PC-9 (cell line): ENCODE results near the gene CALN1.

Experiments used
- EZH2 ChIP-seq: fragments of 200-600 bp; sonication (generic); IDR thresholded peaks from 2 replicates; pipeline ENCODE4 v1.8.0; 2017; ENCODE audit warnings: antibody characterized with exemption, low read depth
- TF ChIP-seq, protein P1 (sequence below): fragments of 200-600 bp; sonication (generic); conservative IDR thresholded peaks from 2 replicates; pipeline ENCODE4 v1.6.1; 2017; ENCODE audit warnings: mixed run types, antibody characterized with exemption, mild to moderate bottlenecking, moderate library complexity

DNA sequence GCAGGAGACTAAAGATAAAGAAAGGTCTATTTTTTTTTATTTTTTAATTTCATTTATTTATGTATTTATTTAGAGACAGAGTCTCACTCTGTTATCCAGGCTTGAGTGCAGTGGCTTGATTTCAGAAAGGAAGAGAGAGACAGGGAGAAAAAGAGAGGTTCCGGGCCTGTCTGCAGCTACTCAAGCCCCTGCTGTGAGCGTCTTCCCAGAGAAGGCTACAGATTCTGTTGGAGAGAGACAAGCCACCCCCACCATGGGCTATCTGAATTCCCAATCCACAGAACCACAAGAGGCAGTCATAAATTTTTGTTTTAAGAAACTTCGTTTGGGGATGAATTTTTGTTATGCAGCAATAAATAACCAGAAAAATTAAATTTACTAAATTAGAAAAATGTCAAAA is 68.1 kb downstream of the CALN1 start:
- TF ChIP-seq, protein P1, sequence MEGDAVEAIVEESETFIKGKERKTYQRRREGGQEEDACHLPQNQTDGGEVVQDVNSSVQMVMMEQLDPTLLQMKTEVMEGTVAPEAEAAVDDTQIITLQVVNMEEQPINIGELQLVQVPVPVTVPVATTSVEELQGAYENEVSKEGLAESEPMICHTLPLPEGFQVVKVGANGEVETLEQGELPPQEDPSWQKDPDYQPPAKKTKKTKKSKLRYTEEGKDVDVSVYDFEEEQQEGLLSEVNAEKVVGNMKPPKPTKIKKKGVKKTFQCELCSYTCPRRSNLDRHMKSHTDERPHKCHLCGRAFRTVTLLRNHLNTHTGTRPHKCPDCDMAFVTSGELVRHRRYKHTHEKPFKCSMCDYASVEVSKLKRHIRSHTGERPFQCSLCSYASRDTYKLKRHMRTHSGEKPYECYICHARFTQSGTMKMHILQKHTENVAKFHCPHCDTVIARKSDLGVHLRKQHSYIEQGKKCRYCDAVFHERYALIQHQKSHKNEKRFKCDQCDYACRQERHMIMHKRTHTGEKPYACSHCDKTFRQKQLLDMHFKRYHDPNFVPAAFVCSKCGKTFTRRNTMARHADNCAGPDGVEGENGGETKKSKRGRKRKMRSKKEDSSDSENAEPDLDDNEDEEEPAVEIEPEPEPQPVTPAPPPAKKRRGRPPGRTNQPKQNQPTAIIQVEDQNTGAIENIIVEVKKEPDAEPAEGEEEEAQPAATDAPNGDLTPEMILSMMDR: no peak
- no peak for TF ChIP-seq EZH2
